Transverse colon (tissue), 4 donors: ENCODE results near the gene RIT1.

ENCODE experiments used
- POLR2A ChIP-seq: fragments of 450-650 bp; IDR thresholded peaks from one replicate; pipeline ENCODE4 v1.6.1; 2016; ENCODE audit warnings: antibody characterized with exemption, mild to moderate bottlenecking, moderate library complexity
- POLR2AphosphoS5 ChIP-seq, 3 donors: sonication (generic); formaldehyde crosslinking; IDR thresholded peaks; one replicate each; pipeline ENCODE4 v1.6.1; 2016; ENCODE audit warnings: antibody characterized with exemption in 3 of 3
- TF ChIP-seq, protein P1 (sequence below), 5 experiments: fragments of 200-600 bp in 3 of 5; fragments of 450-650 bp in 2 of 5; sonication (generic) in 3 of 5; IDR thresholded peaks; 1 replicate in 2 of 5; 2 replicates in 3 of 5; pipeline ENCODE4 v1.5.1; 2016 to 2017; ENCODE audit warnings: antibody characterized with exemption in 5 of 5, inconsistent platforms in 3 of 5, mild to moderate bottlenecking in 2 of 5, moderate library complexity in 1 of 5

GRCh38 chr1:155859881-155860871 is 51.0 kb downstream of the RIT1 start:
- TF ChIP-seq, protein P1, sequence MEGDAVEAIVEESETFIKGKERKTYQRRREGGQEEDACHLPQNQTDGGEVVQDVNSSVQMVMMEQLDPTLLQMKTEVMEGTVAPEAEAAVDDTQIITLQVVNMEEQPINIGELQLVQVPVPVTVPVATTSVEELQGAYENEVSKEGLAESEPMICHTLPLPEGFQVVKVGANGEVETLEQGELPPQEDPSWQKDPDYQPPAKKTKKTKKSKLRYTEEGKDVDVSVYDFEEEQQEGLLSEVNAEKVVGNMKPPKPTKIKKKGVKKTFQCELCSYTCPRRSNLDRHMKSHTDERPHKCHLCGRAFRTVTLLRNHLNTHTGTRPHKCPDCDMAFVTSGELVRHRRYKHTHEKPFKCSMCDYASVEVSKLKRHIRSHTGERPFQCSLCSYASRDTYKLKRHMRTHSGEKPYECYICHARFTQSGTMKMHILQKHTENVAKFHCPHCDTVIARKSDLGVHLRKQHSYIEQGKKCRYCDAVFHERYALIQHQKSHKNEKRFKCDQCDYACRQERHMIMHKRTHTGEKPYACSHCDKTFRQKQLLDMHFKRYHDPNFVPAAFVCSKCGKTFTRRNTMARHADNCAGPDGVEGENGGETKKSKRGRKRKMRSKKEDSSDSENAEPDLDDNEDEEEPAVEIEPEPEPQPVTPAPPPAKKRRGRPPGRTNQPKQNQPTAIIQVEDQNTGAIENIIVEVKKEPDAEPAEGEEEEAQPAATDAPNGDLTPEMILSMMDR (IDR thresholded peaks at IDR 0.05): no peak
- TF ChIP-seq POLR2AphosphoS5 (IDR thresholded peaks at IDR 0.05) (peak in 2 of 3 donors; percentile 18), POLR2A (no peak)
